GM19467 (cell line): ENCODE measurements around the gene MDM4.
"Not testable (repeated sequence)": the region's sequence is repeated elsewhere in the genome, so short reads cannot be mapped to it uniquely, and the experiment has no call there.

Source experiments
- ATAC-seq: cut with Tn5 transposase; IDR thresholded peaks from one replicate; pipeline ENCODE4 v1.9.1; 2021; ENCODE audit warnings: mild to moderate bottlenecking, moderate library complexity; ENCODE audit not compliant: unreplicated experiment

Gene MDM4

DNA sequence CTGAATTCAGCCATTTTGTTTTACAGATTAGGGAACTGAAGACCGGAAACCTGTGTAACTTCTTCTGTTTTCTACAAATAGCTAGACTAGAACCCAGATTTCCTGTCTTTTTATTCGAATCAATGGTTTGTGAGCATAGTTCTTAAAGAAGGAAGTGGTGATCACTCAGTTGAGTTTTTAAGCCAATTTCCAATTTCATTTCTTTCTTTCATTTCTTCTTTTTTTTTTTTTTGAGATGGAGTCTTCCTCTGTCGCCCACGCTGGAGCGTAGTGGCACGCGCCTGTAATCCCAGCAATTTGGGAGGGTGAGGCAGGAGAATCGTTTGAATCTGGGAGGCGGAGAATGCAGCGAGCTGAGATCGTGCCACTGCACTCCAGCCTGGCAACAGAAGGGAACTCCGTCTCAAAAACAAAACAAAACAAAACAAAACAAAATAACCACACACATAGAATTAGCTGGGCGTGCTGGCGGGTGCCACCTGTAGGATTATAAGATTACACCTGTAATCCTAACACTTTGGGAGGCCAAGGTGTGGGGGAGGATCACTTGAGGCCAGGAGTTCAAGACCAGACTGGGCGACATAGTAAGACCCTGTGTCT lies 3.0 kb upstream of the MDM4 start:
- ATAC-seq, result peak; percentile 38

DNA sequence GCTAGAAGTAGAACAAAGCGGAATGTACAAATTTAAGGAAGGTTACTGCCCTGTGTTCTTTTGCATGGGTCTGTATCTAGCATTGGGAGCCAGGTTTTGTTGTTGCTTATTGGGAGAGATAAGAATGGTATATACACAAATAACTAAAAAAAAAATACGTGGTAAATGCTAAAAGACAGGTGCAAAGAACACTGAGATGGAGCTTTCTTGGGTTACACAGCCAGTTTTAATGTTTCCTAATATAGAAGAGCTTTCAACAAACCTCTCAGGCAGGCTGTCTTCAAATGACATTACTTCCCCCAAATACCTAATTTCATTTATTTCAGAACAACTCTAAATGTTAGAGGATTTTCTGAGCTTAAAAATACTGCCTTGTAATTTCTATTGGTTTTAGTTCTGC lies 1.4 kb upstream of the MDM4 start:
- ATAC-seq, result no peak

DNA sequence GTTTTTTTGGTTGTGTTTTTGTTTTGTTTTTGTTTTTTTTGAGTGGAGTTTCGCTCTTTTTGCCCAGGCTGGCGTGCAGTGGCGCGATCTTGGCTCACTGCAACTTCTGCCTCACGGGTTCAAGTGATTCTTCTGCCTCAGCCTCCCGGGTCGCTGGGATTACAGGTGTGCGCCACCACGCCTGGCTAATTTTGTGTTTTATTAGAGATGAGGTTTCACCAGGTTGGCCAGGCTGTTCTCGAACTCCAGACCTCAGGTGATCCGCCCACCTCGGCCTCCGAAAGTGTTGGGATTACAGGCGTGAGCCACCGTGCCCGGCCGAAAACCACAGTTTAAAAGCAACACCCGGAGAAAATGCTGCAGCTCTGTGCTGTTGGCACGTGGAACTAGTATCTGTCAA lies 1.2 kb downstream of the MDM4 start:
- ATAC-seq, result not testable (repeated sequence)

DNA sequence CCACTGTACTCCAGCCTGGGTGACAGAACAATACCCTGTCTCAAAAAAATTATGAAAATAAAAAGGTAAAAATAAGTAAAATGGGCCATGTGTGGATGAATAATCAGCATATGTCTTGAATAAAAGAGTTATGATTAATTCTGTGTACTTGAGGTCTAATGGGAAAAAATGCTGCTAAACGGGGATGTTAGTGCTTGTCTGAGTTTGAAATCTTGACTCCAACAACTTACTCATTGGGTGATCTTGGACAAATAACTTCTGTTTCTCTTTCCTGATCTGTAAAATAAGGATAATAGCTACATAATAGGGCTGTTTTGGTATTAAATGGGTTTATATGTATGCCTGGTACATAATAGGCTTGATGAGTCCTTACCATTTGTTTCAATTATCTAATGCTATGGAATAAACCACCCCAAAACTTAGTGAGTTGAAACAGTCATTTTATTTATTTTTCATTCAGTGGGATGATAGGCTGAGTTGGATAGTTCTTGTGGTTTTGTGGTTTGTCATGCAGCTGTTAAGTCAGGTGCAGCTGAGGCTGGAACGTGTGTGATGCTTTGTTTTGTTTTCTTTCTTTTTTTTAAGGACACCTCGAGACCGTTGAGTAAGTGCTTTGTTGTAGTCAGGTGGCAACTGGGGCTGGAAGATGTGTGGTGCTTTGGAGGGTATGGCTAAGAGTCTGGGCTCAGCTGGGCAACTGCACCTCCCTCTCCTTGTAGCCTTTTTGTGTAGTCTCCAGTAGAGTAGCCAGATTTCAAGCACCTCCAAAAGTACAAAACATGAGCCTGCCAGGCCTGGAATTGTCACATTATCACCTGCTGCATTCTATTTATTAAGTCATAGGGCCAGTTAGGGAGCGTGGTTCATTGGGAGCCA lies 4.9 kb downstream of the MDM4 start:
- peak; percentile 42 for ATAC-seq

DNA sequence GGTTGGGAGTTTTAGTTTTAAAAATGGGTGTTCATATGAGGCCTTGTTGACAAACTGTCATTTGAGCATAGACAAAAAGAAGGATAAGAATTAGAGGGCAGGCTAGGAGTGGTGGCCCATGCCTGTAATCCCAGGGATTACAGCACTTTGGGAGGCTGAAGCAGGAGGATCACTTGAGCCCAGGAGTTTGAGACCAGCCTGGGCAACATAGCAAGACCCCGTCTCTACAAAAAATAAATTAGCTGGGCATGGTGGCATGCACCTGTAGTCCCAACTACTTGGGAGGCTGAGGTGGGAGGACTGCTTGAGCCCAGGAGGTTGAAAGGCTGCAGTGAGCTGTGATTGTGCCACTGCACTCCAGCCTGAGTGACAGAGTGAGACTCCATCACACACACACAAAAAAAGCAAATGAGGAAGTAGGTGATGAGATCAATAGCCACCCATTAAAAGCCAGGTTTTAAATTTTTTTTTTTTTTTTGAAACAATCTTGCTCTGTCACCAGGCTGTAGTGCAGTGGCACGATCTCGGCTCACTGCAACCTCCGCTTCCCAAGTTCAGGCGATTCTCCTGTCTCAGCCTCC lies 5.8 kb downstream of the MDM4 start:
- ATAC-seq, result not testable (repeated sequence)

DNA sequence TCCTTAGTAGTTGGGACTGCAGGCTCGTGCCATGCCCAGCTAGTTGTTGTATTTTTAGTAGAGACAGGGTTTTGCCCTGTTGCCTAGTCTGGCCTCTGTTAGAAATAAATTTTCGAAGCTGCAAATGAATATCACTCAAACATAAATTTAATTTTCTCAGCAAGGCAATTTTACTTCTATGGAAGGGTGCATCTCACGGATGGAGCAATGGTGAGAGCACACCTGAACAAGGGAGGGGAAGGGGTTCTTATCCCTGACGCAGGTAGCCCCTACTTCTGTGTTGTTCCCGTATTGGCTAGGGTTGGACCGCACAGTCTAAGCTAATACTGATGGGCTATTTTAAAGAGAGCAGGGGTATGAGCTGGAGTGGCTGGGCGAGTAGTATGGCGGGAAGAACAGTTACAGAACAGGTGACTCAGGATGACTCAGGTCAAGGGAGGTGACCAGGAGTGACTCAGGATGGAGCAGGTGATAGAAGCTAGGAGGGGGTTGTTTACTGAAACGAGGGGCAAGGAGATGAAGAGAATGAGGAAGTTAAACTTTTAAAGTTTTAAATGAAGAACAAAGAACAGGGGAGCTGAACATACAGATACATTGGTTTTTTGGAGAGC lies 7.5 kb downstream of the MDM4 start:
- ATAC-seq, result no peak

DNA sequence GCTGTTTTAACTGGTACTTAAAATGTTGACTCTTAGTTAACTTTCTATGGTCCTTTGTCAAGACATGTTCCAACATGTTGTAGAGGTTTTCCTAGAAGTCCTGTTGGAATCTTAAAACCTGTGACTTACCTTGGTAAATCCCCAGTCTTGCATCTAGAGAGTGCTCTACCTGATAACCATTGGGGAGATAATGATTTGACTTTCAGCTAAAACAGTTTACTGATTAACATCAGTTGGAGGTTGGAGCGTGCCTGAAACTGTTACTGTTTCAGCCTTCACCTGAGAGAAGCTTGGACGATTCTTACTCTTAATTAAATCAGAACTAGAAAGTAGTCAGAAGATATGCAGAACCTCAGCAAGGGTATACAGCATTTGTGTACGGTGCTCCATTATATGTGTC lies 8.8 kb downstream of the MDM4 start:
- ATAC-seq, result peak; percentile 41

DNA sequence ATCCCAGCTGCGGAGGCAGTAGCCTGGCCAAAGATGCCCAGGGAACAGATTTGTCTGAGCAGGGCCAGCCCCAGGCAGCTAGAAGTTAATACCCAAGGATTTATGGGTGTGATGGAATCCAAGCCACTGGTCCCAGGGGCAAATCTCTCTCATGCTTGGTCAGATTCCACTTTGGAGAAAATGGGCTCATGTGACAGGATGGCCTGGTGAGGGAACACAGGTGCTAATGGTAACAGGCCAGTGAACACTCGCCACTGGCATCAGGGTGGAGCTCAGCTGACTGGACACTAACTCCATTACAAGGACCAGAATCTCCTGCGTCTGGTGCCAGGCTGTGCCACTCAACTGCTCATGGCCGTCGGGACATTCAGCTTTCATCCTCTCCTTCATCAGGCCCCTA lies 12.0 kb downstream of the MDM4 start:
- ATAC-seq, result no peak

DNA sequence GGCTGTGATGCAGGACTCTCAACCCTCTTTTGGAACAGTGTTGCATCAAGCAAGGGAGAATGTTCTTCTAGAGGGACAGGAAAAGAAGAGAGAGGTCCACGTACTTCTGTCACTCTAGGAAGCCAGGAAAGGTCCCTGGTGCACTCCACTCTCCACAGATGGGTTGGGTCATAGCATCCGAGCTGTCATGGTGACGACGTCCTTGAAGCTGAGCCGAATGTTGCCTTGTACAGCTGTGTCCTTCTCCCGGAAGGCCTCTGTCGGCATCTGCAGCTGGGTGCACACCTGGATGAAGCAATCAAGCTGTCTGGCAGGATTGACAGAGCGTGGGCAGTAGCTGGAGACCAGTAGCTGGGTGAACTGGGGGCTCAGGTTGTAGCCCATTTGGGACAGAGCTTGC lies 12.5 kb downstream of the MDM4 start:
- ATAC-seq, result no peak

DNA sequence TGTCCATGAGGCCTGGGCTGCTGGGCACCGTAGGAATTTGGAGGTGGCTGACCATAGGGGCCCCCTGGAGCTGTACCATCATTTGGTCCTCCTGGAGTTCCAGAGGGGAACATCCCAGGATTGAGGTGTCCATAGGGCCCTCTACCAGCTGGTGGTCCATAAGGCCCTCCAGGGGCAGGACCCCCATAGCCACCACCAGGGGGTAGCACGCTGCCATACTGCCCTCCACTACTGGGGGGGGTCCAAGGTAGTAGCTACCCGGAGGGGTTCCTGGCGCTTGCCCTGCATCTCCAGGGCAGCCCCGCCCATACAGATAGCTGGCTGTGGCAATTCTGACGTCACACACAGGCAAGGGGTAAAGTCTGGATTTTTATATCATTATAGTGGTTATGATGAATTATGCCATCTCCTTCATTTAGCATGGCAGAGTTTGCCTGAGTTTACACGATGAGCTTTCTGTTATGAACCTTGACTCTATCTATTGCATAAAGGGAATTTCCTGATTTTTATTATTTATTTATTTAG lies 13.2 kb downstream of the MDM4 start:
- ATAC-seq, result no peak

DNA sequence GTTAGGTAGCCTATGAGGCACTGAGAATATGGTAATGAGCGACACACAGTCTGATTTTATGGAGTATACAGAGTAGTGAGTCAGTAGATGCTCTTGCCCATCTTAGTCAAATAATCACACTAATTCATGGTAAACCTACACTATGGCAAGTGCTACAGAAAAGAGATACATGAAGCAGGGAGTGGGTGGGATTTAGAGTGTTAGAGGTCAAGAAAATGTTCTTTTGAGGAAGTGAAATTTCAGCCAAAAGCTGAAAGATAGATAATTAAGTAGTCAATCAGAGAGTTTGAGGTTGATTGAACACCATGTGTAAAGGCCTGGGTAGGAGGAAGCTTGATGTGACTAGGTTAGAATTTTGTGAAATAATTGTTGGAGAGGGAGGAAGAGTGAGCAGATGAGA lies 14.7 kb downstream of the MDM4 start:
- ATAC-seq, result peak; percentile 79

DNA sequence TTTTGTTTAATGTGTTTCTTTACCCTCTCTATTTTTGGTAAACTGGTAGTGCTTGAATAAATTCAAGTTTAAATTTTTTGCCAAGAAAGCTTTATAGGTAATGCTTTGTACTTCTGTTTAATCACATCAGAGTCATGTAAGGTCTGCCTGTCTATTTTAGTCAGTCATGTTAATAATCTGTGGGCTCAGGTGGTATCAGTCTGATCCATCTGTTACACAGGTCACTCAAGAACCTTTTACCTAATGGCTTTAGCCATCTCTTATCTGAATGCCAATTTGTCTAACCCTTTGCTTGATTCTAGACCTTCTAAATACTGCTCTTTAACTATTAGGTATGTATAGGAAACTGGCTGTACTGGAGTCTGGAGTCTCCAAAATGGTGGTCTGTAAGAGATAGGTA lies 16.6 kb downstream of the MDM4 start:
- no peak for ATAC-seq

DNA sequence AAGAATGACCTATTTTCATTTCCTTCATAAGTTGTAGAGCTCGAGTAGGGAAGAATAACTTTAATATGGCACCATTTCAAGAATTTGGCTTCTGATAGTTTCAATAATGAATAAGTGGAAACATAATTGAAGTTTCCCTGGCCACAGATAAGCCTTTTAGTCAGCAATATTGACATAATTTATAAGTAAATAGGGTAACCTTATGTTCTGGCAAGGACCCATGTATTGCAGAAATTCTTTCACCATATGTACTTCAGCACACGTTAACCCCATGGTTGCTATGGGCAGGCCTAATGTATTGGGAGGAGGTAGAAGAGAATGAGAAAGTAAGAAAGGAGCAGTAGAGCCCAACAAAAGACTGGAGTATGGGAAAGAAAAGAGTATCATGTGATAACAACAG lies 25.4 kb downstream of the MDM4 start:
- ATAC-seq, result no peak

DNA sequence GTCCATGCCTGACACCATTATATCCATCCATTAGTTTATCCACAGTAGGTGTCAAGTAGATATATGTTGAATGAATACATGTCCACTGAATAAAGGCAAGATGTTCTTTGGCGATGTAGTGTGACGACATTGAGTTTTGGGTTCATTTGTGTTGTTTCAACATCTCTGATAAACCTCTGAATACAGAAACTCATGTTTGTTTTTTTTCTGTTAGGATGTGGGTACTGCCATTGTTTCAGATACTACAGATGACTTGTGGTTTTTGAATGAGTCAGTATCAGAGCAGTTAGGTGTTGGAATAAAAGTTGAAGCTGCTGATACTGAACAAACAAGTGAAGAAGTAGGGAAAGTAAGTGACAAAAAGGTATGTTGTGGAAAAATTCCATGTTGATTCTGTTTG lies 28.1 kb downstream of the MDM4 start:
- no peak for ATAC-seq

DNA sequence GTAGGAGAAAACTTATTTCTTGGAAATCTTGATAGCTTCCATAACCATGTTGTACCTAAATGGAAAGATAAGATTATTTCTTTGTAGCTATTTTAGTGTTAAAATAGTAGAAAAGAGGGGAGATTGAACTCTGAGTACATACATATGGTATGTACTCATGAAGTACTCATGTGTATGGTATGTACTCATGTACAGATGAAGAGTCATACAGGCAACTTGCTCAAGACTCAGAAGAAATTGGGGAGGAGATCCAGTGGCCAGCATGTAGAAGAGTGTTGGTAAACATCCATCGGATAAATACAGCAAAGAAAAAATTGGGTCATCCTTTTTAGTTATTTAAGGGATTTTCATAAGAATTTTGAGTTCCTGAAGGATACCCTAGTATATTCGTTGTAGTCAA lies 29.0 kb downstream of the MDM4 start:
- ATAC-seq, result no peak

DNA sequence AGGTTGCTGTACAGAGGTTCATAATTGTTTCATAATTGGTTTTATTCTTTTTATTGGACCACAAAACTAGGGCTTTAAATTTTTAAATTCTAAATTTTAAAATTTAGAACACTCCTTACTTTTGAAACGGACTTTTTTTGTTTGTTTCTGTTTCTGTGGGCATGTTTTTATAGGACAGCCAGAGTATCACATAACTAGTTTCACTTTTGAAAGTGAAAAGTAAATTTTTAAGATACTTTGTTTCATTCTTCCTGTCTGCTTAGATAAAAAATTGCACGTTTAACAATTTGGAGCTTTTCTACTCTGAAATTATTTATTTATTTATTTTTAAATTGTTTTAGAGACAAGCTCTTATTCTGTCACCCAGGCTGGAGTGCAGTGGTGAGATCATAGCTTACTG lies 29.7 kb downstream of the MDM4 start:
- ATAC-seq, result no peak

DNA sequence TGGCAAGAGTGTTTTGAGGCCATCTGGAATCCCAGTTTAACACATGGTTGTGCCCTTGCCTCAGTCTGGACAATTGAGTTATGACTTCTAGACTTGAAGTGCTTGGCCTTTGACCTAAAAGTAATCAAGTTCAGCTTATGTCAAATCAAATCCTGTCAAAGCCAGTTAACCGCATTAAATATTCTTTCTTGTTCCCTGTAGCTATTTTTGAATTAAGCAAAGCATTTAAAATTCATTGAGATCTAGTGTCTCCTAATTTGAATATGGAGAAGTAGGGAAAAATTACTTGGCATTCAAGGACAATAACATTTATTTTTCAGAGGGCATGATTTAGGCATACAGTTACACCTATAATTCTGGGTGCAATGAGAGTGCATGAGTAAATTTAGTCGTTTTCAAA lies 32.1 kb downstream of the MDM4 start:
- ATAC-seq, result no peak

DNA sequence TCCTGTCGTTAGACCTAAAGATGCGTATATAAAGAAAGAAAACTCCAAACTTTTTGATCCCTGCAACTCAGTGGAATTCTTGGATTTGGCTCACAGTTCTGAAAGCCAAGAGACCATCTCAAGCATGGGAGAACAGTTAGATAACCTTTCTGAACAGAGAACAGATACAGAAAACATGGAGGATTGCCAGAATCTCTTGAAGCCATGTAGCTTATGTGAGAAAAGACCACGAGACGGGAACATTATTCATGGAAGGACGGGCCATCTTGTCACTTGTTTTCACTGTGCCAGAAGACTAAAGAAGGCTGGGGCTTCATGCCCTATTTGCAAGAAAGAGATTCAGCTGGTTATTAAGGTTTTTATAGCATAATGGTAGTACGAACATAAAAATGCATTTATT lies 33.1 kb downstream of the MDM4 start:
- no peak for ATAC-seq

DNA sequence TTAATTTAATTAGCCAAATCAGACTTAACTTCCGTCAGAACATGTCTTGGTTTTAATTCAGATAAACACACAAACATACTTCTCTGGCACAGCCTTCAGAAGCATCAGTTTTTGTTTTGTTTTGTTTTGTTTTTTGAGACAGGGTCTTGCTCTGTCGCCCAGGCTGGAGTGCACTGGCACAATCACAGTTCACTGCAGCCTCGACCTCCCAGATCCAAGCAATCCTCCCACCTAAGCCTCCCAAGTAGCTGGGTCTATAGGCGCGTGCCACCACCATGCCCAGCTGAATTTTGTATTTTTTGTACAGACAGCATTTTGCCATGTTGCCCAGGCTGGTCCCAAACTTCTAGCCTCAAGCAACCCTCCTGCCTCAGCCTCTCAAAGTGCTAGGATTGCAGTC lies 34.7 kb downstream of the MDM4 start:
- ATAC-seq, result no peak

DNA sequence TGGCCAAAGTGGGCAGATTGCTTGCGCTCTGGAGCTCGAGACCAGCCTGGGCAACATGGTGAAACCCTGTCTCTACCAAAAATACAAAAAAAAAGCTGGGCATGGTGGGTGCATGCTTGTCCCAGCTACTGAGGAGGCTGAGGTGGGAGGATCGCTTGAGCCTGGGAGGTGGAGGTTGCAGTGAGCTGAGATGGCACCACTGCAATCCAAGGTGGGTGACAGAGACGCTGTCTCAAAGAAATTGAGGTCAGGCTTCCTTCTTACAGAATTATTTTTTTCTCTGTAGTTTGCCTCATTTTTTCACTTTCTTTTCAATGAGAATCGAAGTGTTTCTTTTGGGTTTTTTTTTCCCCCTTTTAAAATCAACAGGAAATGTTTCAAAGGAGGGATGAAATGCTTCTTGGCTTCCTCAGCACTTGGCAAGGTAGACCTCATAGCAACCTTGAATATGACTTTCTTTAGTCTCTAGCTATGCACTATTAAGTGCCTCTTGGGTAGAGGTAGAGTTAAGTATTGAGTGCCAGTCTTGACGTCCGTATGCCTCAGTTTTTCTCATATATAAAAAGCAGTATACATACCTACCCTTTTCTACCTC lies 40.3 kb downstream of the MDM4 start:
- ATAC-seq, result no peak

DNA sequence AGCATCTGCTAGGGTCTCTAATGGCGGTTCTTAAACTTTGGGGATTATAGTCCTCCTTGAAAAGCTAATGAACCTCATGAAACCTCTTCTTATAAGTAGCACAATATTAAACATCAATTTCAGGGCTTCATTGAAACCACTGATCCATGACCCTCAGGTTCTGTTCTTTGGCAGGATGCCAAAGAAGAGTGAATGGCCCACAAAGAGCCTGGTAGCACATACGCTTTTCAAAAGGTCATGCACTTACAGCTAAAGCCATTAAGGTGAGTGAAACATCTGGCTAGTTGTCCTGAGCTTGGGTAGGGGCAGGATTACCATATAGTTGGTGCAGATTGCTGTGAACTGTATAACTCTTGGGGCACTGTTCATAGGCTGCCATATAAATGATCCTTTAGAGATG lies 42.3 kb downstream of the MDM4 start:
- no peak for ATAC-seq
